ENCODE measurements around the gene TERT.
"Not testable (repeated sequence)": the region's sequence is repeated elsewhere in the genome, so short reads cannot be mapped to it uniquely, and the experiment has no call there.

TERT gene

GRCh38 chr5:1278656-1279442 is 16.0 kb downstream of the TERT start:
- no peak for DNase-seq

- no peak for DNase-seq
These were observed 16.7 kb downstream of the TERT start for GRCh38 chr5:1278216-1278615.

- no peak for DNase-seq
These were observed 17.1 kb downstream of the TERT start for GRCh38 chr5:1277781-1278180.

- no peak for DNase-seq
These were observed 17.5 kb downstream of the TERT start for GRCh38 chr5:1277331-1277730.

- no peak for DNase-seq
These were observed 17.9 kb downstream of the TERT start for GRCh38 chr5:1276930-1277329.

- DNase-seq = not testable (repeated sequence)
These were observed 19.2 kb downstream of the TERT start for GRCh38 chr5:1275397-1276391.

- no peak for DNase-seq
These were observed 20.4 kb downstream of the TERT start for GRCh38 chr5:1274471-1274870.

- DNase-seq = no peak
These were observed 21.1 kb downstream of the TERT start for GRCh38 chr5:1273745-1274144.

- no peak for DNase-seq
These were observed 22.7 kb downstream of the TERT start for GRCh38 chr5:1272201-1272600.

GRCh38 chr5:1270933-1271914 is 23.6 kb downstream of the TERT start:
- no peak for DNase-seq

- no peak for DNase-seq
These were observed 24.4 kb downstream of the TERT start for GRCh38 chr5:1270426-1270825.

GRCh38 chr5:1268666-1269065 is 26.2 kb downstream of the TERT start:
- no peak for DNase-seq

- no peak for DNase-seq
These were observed 26.8 kb downstream of the TERT start for GRCh38 chr5:1268056-1268455.

- DNase-seq = not testable (repeated sequence)
These were observed 27.4 kb downstream of the TERT start for GRCh38 chr5:1267464-1267863.

- no peak for DNase-seq
These were observed 28.1 kb downstream of the TERT start for GRCh38 chr5:1266791-1267190.

GRCh38 chr5:1265461-1266455 is 29.1 kb downstream of the TERT start:
- DNase-seq = no peak

GRCh38 chr5:1265026-1265425 is 29.8 kb downstream of the TERT start:
- DNase-seq = no peak

GRCh38 chr5:1264211-1264610 is 30.7 kb downstream of the TERT start:
- DNase-seq = no peak

GRCh38 chr5:1262381-1262780 is 32.5 kb downstream of the TERT start:
- no peak for DNase-seq

- DNase-seq = no peak
These were observed 33.2 kb downstream of the TERT start for GRCh38 chr5:1261643-1262042.

All from fibroblast of skin of abdomen (primary cell).